Panc1 (cell line): ENCODE data around the gene OMP. TPM values are rescaled to one million over a fixed set of nuclear protein-coding genes. Genes with fewer than 3 reads are reported as not detected.

Experiments used
- ATAC-seq: fragments of 200-7000 bp; cut with Tn5 transposase; 2 replicates; pipeline ENCODE4 v1.9.1; 2020; ENCODE audit warnings: mild to moderate bottlenecking, moderate library complexity
- BruUV-seq: library from RNA; stranded (reverse); fragments of 400-500 nt; replicated peaks from 2 replicates; lab custom pipeline; 2021; lab: Mats Ljungman, UMichigan
- CTCF ChIA-PET: fragments of 300-600 bp; sonication (Branson Sonifier 250); formaldehyde crosslinking; loops from one replicate; lab custom pipeline; 2022; ENCODE audit warnings: antibody characterized with exemption; lab: Charles Lee
- POLR2A ChIA-PET: fragments of 300-600 bp; sonication (Branson Sonifier 250); formaldehyde crosslinking; loops from one replicate; lab custom pipeline; 2022; ENCODE audit warnings: antibody characterized with exemption; lab: Charles Lee
- DNase-seq: peaks from one replicate; pipeline ENCODE4 v3.0.0-alpha.2; 2010; ENCODE audit warnings: low read depth, low spot score
- H3K27ac ChIP-seq: 2 replicates; pipeline ENCODE4 v1.5.1; 2011; ENCODE audit warnings: mild to moderate bottlenecking, low read length, inconsistent platforms
- H3K27me3 ChIP-seq: fragments of 200-500 bp; sonication (Bioruptor generic); 2 replicates; pipeline ENCODE4 v1.6.0; 2014; ENCODE audit warnings: low read length, inconsistent platforms; ENCODE audit not compliant: control insufficient read depth, insufficient read depth
- H3K36me3 ChIP-seq: fragments of 200-500 bp; sonication (Bioruptor generic); 2 replicates; pipeline ENCODE4 v1.5.1; 2014; ENCODE audit warnings: inconsistent platforms, mild to moderate bottlenecking, low read length, moderate library complexity; ENCODE audit not compliant: control insufficient read depth, insufficient read depth
- H3K4me1 ChIP-seq: 2 replicates; pipeline ENCODE4 v1.5.1; 2011; ENCODE audit warnings: inconsistent platforms, mild to moderate bottlenecking, low read length, moderate library complexity; ENCODE audit not compliant: control insufficient read depth, insufficient read depth
- H3K4me3 ChIP-seq, 2 experiments: 2 replicates each; pipeline ENCODE4 v1.5.1; 2011 to 2012; ENCODE audit warnings: low read depth in 2 of 2, low read length in 2 of 2, mild to moderate bottlenecking in 2 of 2, inconsistent platforms in 1 of 2, moderate library complexity in 1 of 2
- H3K9me3 ChIP-seq: fragments of 200-500 bp; sonication (Bioruptor generic); 2 replicates; pipeline ENCODE4 v1.5.1; 2014; ENCODE audit warnings: low read depth, mild to moderate bottlenecking, inconsistent platforms, low read length, moderate library complexity; ENCODE audit not compliant: control insufficient read depth, insufficient read depth
- POLR2AphosphoS5 ChIP-seq: IDR thresholded peaks from 2 replicates; pipeline ENCODE4 v1.6.1; 2012; ENCODE audit warnings: mild to moderate bottlenecking, low read depth, low read length, moderate library complexity
- REST ChIP-seq, 2 experiments: IDR thresholded peaks; 2 replicates each; pipeline ENCODE4 v1.6.1; 2011 to 2012; ENCODE audit warnings: low read depth in 2 of 2, control low read depth in 1 of 2, low read length in 1 of 2, mild to moderate bottlenecking in 1 of 2, moderate library complexity in 1 of 2; ENCODE audit not compliant: insufficient read depth in 1 of 2
- SIN3A ChIP-seq: IDR thresholded peaks from 2 replicates; pipeline ENCODE4 v1.6.1; 2012; ENCODE audit warnings: low read depth, mild to moderate bottlenecking, low read length, moderate library complexity, borderline replicate concordance; ENCODE audit not compliant: insufficient read depth
- TCF7L2 ChIP-seq: IDR thresholded peaks from 2 replicates; pipeline ENCODE4 v1.6.1; 2011; ENCODE audit warnings: mild to moderate bottlenecking, low read depth, low read length, inconsistent platforms
- in situ Hi-C: cut with HindIII; loops from 2 replicates; pipeline ENCODE4 v1.10.0; 2016; ENCODE audit warnings: low sequenced_read_pairs, low pct_unique_long_range_greater_than_20kb
- intact Hi-C: fragments of 100-400 bp; cut with micrococcal nuclease; formaldehyde crosslinking; loops from one replicate; pipeline ENCODE4 v1.10.0; 2022; ENCODE audit not compliant: unreplicated experiment
- total RNA-seq: library from RNA; stranded (reverse); gene quantifications from one replicate; pipeline ENCODE4 v1.2.1, GENCODE V29; 2021; ENCODE audit not compliant: unreplicated experiment
- TF ChIP-seq, protein P1 (sequence below): fragments of 450-650 bp; IDR thresholded peaks from 2 replicates; pipeline ENCODE4 v1.5.1; 2017; ENCODE audit warnings: mild to moderate bottlenecking

Gene OMP
- total RNA-seq, 1 experiment from 2014 or later, result 1.5 TPM

- intact Hi-C loops, result no loop called here
- CTCF ChIA-PET, result no interaction called here
- no TSS peak for BruUV-seq
Measured at GRCh38 chr11:77137421-77137820, 34.8 kb downstream of the OMP start.

GRCh38 chr11:77138106-77138649, 35.5 kb downstream of the OMP start:
- DNase-seq, result no peak
- TF ChIP-seq SIN3A (no peak), TCF7L2 (no peak), POLR2AphosphoS5 (no peak), REST (IDR thresholded peaks at IDR 0.05; ENCODE audit: insufficient read depth in 1 of 2, low read depth in 2 of 2, low read length in 1 of 2) (no peak)
- TF ChIP-seq, protein P1, sequence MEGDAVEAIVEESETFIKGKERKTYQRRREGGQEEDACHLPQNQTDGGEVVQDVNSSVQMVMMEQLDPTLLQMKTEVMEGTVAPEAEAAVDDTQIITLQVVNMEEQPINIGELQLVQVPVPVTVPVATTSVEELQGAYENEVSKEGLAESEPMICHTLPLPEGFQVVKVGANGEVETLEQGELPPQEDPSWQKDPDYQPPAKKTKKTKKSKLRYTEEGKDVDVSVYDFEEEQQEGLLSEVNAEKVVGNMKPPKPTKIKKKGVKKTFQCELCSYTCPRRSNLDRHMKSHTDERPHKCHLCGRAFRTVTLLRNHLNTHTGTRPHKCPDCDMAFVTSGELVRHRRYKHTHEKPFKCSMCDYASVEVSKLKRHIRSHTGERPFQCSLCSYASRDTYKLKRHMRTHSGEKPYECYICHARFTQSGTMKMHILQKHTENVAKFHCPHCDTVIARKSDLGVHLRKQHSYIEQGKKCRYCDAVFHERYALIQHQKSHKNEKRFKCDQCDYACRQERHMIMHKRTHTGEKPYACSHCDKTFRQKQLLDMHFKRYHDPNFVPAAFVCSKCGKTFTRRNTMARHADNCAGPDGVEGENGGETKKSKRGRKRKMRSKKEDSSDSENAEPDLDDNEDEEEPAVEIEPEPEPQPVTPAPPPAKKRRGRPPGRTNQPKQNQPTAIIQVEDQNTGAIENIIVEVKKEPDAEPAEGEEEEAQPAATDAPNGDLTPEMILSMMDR, result no peak
- ChIA-PET POLR2A (no interaction called here), CTCF (no interaction called here)
- no peaks in the 10 kb centered on the region for H3K36me3 ChIP-seq
- H3K9me3 ChIP-seq, result no peaks in the 10 kb centered on the region
- H3K27me3 ChIP-seq, result no peaks in the 10 kb centered on the region
- no peak for ATAC-seq
- no TSS peak for BruUV-seq
- in situ Hi-C loops (no loop called here), intact Hi-C loops (no loop called here)
- no peak overlapping the region for H3K4me3 ChIP-seq
- 0 out of 2 replicates have a peak, but pooled peaks cover 2% of the 10 kb centered on the region for H3K4me1 ChIP-seq
- no peak overlapping the region for H3K27ac ChIP-seq

More at GRCh38 chr11:77137421-77137820, 34.8 kb downstream of the OMP start:
- in situ Hi-C loops, result no loop called here
- Histone ChIP-seq H3K9me3 (no peaks in the 10 kb centered on the region), H3K27ac (no peak overlapping the region), H3K4me3 (no peak overlapping the region), H3K4me1 (0 out of 2 replicates have a peak, but pooled peaks cover 2% of the 10 kb centered on the region), H3K27me3 (no peaks in the 10 kb centered on the region), H3K36me3 (no peaks in the 10 kb centered on the region)
- no peak for ATAC-seq
- DNase-seq, result no peak
- no peak for TF ChIP-seq SIN3A
- no peak for TF ChIP-seq TCF7L2
- TF ChIP-seq, protein P1, result no peak
- TF ChIP-seq POLR2AphosphoS5, result no peak
- TF ChIP-seq REST (IDR thresholded peaks at IDR 0.05; ENCODE audit: insufficient read depth in 1 of 2, low read depth in 2 of 2, low read length in 1 of 2), result no peak
- POLR2A ChIA-PET, result no interaction called here
